DMS53 (cell line): ENCODE measurements around the gene SLC44A4.
"Not testable (repeated sequence)": the region's sequence is repeated elsewhere in the genome, so short reads cannot be mapped to it uniquely, and the experiment has no call there.

Experiments
- DNase-seq: peaks from one replicate; lab custom pipeline; 2025; lab: John Stamatoyannopoulos, UW

SLC44A4 gene

GRCh38 chr6:31879901-31880300 lies 1.1 kb upstream of the SLC44A4 start:
- no peak for DNase-seq

GRCh38 chr6:31879143-31879542 lies 346 bp upstream of the SLC44A4 start:
- DNase-seq = no peak

DNA sequence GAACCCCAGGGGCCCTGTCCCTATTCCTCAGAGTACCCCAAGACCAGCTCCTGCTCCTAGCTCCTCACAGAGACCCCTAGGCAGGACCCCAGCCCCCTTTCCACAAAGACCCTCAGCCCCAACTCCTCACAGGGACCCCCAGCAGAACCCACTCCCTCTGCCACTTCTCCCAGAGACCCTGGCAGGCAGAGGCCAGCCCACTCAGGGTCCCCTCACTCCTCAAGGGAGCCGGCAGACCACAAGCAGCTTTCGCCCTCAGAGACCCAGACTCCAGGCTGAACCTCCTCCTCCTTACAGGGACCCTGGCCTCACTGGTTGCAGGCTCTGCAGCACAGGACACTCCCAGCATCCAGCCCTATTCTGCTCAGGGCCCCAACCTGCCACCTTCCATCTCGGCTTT lies 575 bp downstream of the SLC44A4 start:
- DNase-seq = no peak

GRCh38 chr6:31877651-31878161 lies 1.1 kb downstream of the SLC44A4 start:
- DNase-seq = peak; percentile 67

- DNase-seq = no peak
Measured at GRCh38 chr6:31877125-31877650, 1.6 kb downstream of the SLC44A4 start.

DNA sequence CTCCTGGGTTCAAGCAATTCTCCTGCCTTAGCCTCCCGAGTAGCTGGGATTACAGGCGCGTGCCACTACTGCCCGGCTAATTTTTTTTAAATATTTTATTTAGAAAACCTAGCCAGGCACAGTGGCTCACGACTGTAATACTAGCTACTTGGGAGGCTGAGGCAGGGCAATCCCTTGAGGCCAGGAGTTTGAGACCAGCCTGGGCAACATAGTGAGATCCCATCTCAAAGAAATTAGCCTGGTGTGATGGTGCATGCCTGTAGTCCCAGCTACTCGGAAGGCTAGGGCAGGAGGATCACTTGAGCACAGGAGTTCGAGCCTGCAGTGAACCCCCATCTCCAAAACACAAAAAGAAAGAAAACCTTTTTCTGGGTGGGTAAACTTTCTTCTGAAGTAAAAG lies 2.4 kb downstream of the SLC44A4 start:
- no peak for DNase-seq

GRCh38 chr6:31875877-31876276 lies 2.9 kb downstream of the SLC44A4 start:
- DNase-seq = no peak

- DNase-seq = no peak
Measured at GRCh38 chr6:31874836-31875572, 3.8 kb downstream of the SLC44A4 start.

- DNase-seq = peak; percentile 55
Measured at GRCh38 chr6:31874084-31874670, 4.6 kb downstream of the SLC44A4 start.

DNA sequence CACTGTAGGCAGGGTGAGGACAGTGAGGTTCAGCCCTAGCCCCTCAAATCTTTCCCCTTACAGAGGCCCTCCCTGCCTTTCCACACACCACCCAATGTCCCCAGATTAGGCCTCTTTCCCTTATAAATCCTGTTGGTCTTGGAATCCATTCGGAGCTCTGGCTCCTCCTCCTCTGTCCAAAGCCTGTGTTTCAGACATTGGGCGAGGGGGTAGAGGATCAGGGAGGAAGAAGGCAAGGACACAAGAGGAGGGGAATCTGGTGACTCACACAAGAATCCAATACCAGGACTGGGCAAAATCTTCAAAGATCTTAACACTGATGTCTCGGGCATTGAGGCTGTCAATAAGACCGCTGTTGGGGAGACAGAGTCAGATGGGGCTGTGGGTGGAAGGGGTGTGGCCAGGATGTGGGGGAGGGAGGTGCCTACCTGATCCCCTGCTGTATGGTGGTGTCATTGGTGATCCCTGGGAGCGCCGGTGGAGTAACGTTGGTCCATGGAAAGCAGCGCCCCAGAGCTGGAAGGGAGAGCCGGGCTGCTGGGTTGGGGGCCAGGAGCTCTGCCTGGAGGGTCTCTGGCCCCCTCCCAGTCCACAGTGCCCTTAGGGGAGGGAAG lies 7.6 kb downstream of the SLC44A4 start:
- no peak for DNase-seq

GRCh38 chr6:31870385-31870921 lies 8.3 kb downstream of the SLC44A4 start:
- no peak for DNase-seq

- DNase-seq = no peak
Measured at GRCh38 chr6:31869343-31869742, 9.5 kb downstream of the SLC44A4 start.

- DNase-seq = not testable (repeated sequence)
Measured at GRCh38 chr6:31868658-31868971, 10.2 kb downstream of the SLC44A4 start.

DNA sequence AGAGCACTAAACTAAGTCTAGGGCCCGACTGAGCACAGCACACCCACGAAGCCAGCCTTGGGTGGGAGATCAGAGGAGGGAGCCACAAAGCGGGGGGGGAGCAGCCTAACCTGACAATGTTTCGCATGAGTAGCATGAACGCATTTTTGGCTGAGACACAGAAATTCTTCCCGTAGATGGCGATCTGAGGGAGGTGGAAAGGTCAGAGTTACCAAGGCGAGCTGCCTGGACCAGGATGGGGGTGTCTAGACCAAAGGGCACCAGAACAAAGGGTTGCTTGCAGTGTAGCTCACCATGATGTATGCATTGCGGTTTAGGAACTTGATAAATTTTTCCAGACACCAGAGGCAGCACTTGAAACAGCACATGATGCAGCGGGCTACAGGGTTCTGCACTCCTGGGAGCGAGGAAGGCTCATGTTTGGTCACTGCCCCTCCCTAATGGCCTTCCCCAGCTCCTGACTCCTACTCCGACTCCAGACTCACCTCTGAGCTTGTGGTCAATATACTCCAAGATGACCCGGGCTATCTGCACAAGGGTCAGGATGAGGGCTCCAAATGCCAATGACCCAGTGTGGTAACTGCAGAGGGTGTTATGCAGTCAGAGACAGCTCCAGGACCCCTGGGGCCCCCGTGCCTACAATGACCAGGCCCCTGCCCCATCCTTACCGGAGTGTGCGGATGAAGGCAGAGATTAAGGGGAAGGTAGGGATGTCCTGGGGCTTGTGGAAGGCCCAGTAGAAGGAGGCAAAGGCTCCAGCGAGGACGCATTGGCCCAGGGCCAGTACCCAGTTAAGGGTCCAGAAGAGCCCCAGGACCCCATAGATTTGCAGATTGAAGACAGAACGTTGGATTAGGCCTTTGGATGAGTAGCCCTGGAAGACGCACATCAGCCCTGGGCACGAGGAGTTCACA lies 13.3 kb downstream of the SLC44A4 start:
- DNase-seq = no peak

DNA sequence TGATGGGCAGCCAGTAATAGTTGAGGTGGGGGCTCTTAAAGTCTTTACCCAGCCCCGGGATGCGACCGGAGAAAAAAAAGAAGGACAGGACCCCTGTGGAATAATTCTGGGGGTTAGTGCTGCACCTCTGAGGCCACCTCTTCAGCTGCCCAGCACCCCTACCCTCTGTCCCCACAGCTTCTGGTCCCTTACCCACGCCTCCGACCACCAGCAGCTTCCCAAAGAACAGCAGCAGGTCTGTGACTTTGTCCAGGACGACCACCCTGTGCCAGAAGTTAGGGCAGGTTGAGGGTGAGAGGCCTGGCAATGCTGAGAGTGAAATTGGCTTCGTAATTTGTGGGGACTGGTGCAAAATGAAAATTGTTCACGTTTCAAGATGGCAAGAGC lies 14.0 kb downstream of the SLC44A4 start:
- no peak for DNase-seq

GRCh38 chr6:31864123-31864562 lies 14.7 kb downstream of the SLC44A4 start:
- not testable (repeated sequence) for DNase-seq

DNA sequence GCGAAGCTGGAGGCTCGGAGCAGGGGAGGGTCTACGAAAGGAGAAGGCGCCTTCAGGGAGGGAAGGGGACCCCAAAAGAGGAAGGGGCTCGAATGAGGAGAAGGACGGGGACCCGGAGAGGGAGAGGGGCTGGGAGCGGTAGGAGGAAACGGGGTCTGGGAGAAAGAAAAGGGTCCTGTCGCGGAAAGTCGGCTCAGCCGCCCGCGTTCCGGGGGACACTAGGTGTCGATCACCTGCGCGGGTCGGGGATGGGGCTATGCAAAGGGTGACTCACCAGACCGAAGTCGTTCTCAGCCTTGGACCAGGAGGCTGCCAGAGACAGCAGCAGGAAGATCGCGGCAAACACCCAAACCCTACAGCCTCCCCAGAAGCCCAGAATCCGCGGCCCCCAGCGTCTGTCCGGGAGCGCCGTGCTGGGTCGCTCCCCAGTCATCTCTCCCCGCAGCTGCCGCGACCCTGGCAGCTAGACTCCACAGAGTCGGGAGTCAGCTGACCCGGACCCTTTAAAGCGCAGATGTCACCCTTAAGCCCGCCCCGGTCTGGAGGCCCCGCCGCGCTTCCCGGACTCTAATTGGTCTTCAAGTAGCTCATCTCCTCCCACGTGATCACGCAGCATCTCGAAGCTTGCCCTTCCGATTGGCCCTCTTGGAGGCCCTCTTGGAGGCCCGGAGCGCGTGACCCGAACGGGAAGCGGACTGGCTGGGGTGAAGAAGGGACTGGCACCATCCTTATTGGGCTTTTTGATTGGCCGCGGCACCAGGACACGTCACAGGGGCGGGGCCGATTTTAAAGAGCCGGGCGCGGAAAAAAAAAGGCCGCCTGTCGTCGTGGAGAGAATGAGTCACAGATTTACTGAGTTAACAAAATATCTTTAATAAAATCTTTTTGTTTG lies 16.2 kb downstream of the SLC44A4 start, which contains the start of gene NEU1:
TSS of gene NEU1 (minus strand) at position 478 of the 892 bp plus-strand sequence. CDS start at position 433, 45 bp downstream.
- peak; percentile 100 for DNase-seq

DNA sequence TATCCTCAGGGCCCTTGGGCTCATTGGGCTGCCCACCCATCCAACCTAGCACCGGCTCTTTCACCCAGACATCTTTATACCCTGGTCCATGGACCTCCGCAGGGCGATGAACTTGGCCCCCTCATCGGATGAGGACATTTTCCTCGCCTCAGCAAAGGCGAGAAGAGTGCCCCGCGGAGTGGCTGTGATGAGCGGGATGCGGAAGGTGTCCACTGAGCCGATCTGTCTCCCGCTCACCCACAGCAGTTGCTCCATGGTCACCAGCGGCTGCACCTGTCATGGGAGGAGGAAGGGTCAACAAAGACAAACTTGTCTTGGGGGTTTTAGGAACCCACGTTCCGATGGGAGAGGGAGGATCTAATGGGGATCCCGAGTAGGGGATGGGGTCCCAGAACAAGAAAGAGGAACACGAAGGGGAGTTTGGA lies 16.9 kb downstream of the SLC44A4 start:
- DNase-seq = peak; percentile 30

- DNase-seq = no peak
Measured at GRCh38 chr6:31861150-31861549, 17.6 kb downstream of the SLC44A4 start.

- no peak for DNase-seq
Measured at GRCh38 chr6:31860349-31860748, 18.4 kb downstream of the SLC44A4 start.
